CD4-positive, alpha-beta T cell (primary cell): Measurements from ENCODE around the gene HIBCH. TPM values are rescaled to one million over a fixed set of nuclear protein-coding genes. Genes with fewer than 3 reads are reported as not detected.

Experiments used
- ATAC-seq: fragments of 200-7000 bp; cut with Tn5 transposase; one replicate; pipeline ENCODE4 v1.10.0; 2022; ENCODE audit warnings: mild to moderate bottlenecking; ENCODE audit not compliant: poor library complexity
- CTCF ChIA-PET: fragments of 350-600 bp; sonication (Branson Sonifier 250); formaldehyde crosslinking; loops from one replicate; lab custom pipeline; 2021; ENCODE audit warnings: antibody characterized with exemption, inconsistent platforms; lab: Charles Lee
- POLR2A ChIA-PET: fragments of 350-600 bp; sonication (Branson Sonifier 250); formaldehyde crosslinking; loops from one replicate; lab custom pipeline; 2021; ENCODE audit warnings: antibody characterized with exemption, inconsistent platforms; lab: Charles Lee
- DNase-seq, 14 experiments: peaks; one replicate each; pipeline ENCODE4 v3.0.0-alpha.2; 2013 to 2020; ENCODE audit warnings: mixed read lengths in 2 of 14
- H3K27ac ChIP-seq, 2 donors: one replicate each; pipeline versions ENCODE4 v1.5.1 to v1.7.0; 2013; ENCODE audit warnings: low read length in 2 of 2, low read depth in 1 of 2, mild to moderate bottlenecking in 1 of 2
- H3K27me3 ChIP-seq, 2 experiments: 1 replicate in 1 of 2; 2 replicates in 1 of 2; pipeline versions ENCODE4 v1.6.1 to v1.7.0; 2013; ENCODE audit warnings: low read length in 2 of 2, control low read depth in 1 of 2, mild to moderate bottlenecking in 1 of 2, moderate library complexity in 1 of 2; ENCODE audit not compliant: insufficient read depth in 2 of 2, control insufficient read depth in 1 of 2
- H3K36me3 ChIP-seq: one replicate; pipeline ENCODE4 v1.6.1; 2013; ENCODE audit warnings: low read length, control low read depth; ENCODE audit not compliant: insufficient read depth
- H3K4me1 ChIP-seq: one replicate; pipeline ENCODE4 v1.6.1; 2013; ENCODE audit warnings: low read length, control low read depth; ENCODE audit not compliant: insufficient read depth
- H3K4me3 ChIP-seq: one replicate; pipeline ENCODE4 v1.5.1; 2013; ENCODE audit warnings: mild to moderate bottlenecking, low read length, moderate library complexity
- H3K9me3 ChIP-seq, 2 experiments: 1 replicate in 1 of 2; 2 replicates in 1 of 2; pipeline versions ENCODE4 v1.6.1 to v1.7.0; 2013; ENCODE audit warnings: low read length in 2 of 2, mild to moderate bottlenecking in 2 of 2, control low read depth in 1 of 2, moderate library complexity in 1 of 2; ENCODE audit not compliant: control insufficient read depth in 1 of 2, insufficient read depth in 1 of 2
- H3K27ac Mint-ChIP-seq: one replicate; pipeline ENCODE4 v1.8.0; 2020; ENCODE audit warnings: mixed read lengths
- H3K27me3 Mint-ChIP-seq: one replicate; pipeline ENCODE4 v1.8.0; 2021; ENCODE audit warnings: mixed read lengths
- H3K36me3 Mint-ChIP-seq: one replicate; pipeline ENCODE4 v1.8.0; 2021; ENCODE audit warnings: low read depth, mixed read lengths
- H3K4me1 Mint-ChIP-seq: one replicate; pipeline ENCODE4 v1.8.0; 2021; ENCODE audit warnings: low read depth, mixed read lengths
- H3K4me3 Mint-ChIP-seq: one replicate; pipeline ENCODE4 v1.8.0; 2020; ENCODE audit warnings: mild to moderate bottlenecking, mixed read lengths
- H3K9me3 Mint-ChIP-seq: one replicate; pipeline ENCODE4 v1.8.0; 2020; ENCODE audit warnings: mixed read lengths
- intact Hi-C, 2 experiments: fragments of 100-400 bp; cut with DNase I in 1 of 2; cut with micrococcal nuclease in 1 of 2; formaldehyde crosslinking; loops; one replicate each; pipeline versions ENCODE4 v1.15.1 to v1.9.0; 2023 to 2025; cut with DNase I, micrococcal nuclease
- total RNA-seq, 174 experiments: library from RNA in 2 of 174; stranded (reverse) in 2 of 174; gene quantifications; one replicate each; pipeline ENCODE4 v1.2.3 and lab custom pipeline; 2021 to 2026
- TF ChIP-seq, protein P1 (sequence below): fragments of 200-600 bp; IDR thresholded peaks from one replicate; pipeline ENCODE4 v1.8.0; 2022; ENCODE audit warnings: antibody characterized with exemption, mild to moderate bottlenecking

Gene HIBCH
- total RNA-seq, 2 experiments from 2014 or later: 3.5 to 7.1 TPM

DNA sequence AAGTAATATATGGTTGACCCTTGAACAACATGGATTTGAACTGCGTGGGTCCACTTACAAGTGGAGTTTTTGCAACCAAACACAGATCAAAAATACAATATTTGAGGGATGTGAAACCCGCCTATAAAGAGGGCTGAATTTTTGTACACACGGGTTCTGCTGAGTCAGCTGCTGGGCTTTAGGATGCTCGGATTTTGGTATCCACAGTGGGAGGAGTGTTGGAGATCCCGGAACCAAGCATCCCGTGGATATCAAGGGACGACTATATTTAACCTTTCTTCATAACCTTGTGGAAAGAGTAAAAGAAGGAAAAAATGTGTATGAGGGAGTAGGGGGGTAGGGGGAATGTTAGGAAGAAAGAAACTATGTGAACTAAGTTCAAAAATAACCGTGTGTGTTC lies 13.8 kb upstream of the HIBCH start:
- intact Hi-C loops: loop anchor here in 1 of 2 experiments (2.0 kb wide), 1 partner anchor 41 kb away; no protein-coding TSS in a partner anchor

DNA sequence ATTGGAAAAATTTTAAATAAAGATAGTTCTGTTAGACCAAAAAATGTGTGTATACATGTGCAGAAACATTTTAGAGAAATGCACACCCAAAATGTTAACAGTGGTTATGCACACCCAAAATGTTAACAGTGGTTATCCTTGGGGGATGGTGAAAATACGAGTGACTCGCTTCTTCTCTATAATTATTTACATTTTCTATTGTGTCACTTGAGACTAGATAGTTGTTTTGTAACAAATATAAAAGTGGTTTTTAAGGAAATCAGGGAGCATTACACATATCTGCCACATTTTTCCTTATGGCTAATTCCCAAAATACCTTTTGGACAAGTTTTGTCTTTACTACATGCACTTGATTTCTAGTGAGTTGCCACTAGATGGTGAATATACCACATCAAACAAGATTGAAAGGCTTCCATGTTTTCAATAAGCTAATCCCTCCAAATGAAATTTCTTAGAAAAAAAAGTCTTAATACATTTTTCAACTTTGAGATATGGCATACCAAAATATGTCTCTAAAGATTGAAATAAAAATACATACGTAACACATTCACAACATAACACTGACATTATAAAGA lies 9.0 kb upstream of the HIBCH start:
- intact Hi-C loops: no loop called here
- no peak for ATAC-seq
- Mint-ChIP-seq H3K4me3 (no peak overlapping the region), H3K9me3 (no peaks in the 10 kb centered on the region), H3K27ac (no peak overlapping the region), H3K27me3 (peaks cover 31% of the 10 kb centered on the region), H3K36me3 (no peaks in the 10 kb centered on the region), H3K4me1 (no peaks in the 10 kb centered on the region)
- no peak for DNase-seq
- no peaks in the 10 kb centered on the region for H3K9me3 ChIP-seq
- POLR2A ChIA-PET: no interaction called here
- H3K4me1 ChIP-seq: no peaks in the 10 kb centered on the region
- TF ChIP-seq, protein P1, sequence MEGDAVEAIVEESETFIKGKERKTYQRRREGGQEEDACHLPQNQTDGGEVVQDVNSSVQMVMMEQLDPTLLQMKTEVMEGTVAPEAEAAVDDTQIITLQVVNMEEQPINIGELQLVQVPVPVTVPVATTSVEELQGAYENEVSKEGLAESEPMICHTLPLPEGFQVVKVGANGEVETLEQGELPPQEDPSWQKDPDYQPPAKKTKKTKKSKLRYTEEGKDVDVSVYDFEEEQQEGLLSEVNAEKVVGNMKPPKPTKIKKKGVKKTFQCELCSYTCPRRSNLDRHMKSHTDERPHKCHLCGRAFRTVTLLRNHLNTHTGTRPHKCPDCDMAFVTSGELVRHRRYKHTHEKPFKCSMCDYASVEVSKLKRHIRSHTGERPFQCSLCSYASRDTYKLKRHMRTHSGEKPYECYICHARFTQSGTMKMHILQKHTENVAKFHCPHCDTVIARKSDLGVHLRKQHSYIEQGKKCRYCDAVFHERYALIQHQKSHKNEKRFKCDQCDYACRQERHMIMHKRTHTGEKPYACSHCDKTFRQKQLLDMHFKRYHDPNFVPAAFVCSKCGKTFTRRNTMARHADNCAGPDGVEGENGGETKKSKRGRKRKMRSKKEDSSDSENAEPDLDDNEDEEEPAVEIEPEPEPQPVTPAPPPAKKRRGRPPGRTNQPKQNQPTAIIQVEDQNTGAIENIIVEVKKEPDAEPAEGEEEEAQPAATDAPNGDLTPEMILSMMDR: no peak
- H3K4me3 ChIP-seq: no peak overlapping the region
- H3K27ac ChIP-seq: no peak overlapping the region
- H3K36me3 ChIP-seq: no peaks in the 10 kb centered on the region
- CTCF ChIA-PET: no interaction called here
- H3K27me3 ChIP-seq: peaks cover 0 to 13% of the 10 kb centered on the region in 2 experiments

More for the DNA sequence above, 13.8 kb upstream of the HIBCH start:
- Mint-ChIP-seq H3K4me1 (no peaks in the 10 kb centered on the region), H3K4me3 (no peak overlapping the region), H3K27ac (no peak overlapping the region), H3K9me3 (no peaks in the 10 kb centered on the region), H3K27me3 (peaks cover 12% of the 10 kb centered on the region), H3K36me3 (no peaks in the 10 kb centered on the region)
- no peak for ATAC-seq
- Histone ChIP-seq H3K36me3 (no peaks in the 10 kb centered on the region), H3K4me3 (no peak overlapping the region), H3K4me1 (no peaks in the 10 kb centered on the region), H3K9me3 (no peaks in the 10 kb centered on the region), H3K27me3 (no peaks in the 10 kb centered on the region), H3K27ac (no peak overlapping the region)
- DNase-seq: no peak
- ChIA-PET POLR2A (no interaction called here), CTCF (no interaction called here)
- TF ChIP-seq, protein P1: no peak

DNA sequence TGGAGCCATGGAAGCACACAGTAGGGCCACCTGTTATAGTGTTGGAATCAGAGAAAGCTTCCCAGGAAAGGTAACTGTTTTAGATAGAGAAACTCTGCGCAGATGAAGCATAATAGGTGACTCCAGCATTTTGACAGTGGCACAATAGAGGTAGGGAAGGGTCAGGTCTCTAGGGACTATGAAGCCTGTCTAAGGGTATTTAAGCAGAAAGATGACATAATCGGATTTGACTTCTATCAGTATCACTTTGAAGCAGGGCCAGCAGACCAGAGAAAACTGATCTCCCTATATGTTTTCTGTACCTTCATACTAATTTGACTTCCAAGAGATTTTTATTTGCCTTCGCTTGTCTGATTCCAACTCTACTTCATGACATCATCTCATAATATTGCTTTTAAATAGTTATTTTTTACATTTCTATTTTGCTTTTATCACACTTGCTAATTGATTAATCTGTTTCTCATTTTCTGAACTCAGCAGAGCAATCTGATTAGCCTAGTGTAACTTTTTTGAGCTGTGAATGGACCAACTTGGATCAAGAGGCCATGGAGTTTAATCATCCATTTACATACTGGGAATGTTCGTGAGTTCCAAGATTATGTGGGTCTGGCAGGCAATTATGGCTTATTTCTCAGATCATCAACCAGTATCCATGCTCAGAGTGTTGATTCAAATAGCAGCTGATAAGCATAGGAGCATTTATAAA lies 8.4 kb upstream of the HIBCH start:
- Mint-ChIP-seq H3K4me3 (no peak overlapping the region), H3K9me3 (no peaks in the 10 kb centered on the region), H3K27me3 (peaks cover 31% of the 10 kb centered on the region), H3K4me1 (no peaks in the 10 kb centered on the region), H3K36me3 (no peaks in the 10 kb centered on the region), H3K27ac (no peak overlapping the region)
- Histone ChIP-seq H3K36me3 (no peaks in the 10 kb centered on the region), H3K9me3 (no peaks in the 10 kb centered on the region), H3K27me3 (peaks cover 0 to 13% of the 10 kb centered on the region in 2 experiments), H3K4me1 (no peaks in the 10 kb centered on the region), H3K27ac (no peak overlapping the region), H3K4me3 (no peak overlapping the region)
- ChIA-PET POLR2A (no interaction called here), CTCF (no interaction called here)
- DNase-seq (no peak), ATAC-seq (no peak)
- intact Hi-C loops: no loop called here
- TF ChIP-seq, protein P1: no peak
